Keratinocyte (primary cell): ENCODE measurements around the gene RHOBTB3. TPM values are rescaled to one million over a fixed set of nuclear protein-coding genes. Genes with fewer than 3 reads are reported as not detected.

Experiments
- DNase-seq: peaks from one replicate; pipeline ENCODE4 v3.0.0-alpha.2; 2011; ENCODE audit warnings: low read depth, missing footprints, low spot score
- FAIRE-seq: peaks from 2 replicates; lab custom pipeline; 2011; peaks lifted over from hg19 to GRCh38; lab: Jason Lieb, UNC
- H2AFZ ChIP-seq: 2 replicates; pipeline ENCODE4 v1.6.0; 2012; ENCODE audit warnings: low read length, control low read depth, inconsistent platforms; ENCODE audit not compliant: control insufficient read depth
- H3K27ac ChIP-seq: 2 replicates; pipeline ENCODE4 v1.5.1; 2011; ENCODE audit warnings: low read length; ENCODE audit not compliant: control insufficient read depth, insufficient read depth
- H3K27me3 ChIP-seq: 3 replicates; pipeline ENCODE4 v1.6.0; 2011; ENCODE audit warnings: low read length; ENCODE audit not compliant: control insufficient read depth, insufficient read depth; ENCODE audit errors: extremely low read depth
- H3K36me3 ChIP-seq, 2 experiments: 2 replicates in 1 of 2; 3 replicates in 1 of 2; pipeline ENCODE4 v1.5.1; 2011; ENCODE audit warnings: low read length in 2 of 2, mild to moderate bottlenecking in 1 of 2; ENCODE audit not compliant: control insufficient read depth in 2 of 2, insufficient read depth in 2 of 2; ENCODE audit errors: extremely low read depth in 1 of 2
- H3K4me1 ChIP-seq: 3 replicates; pipeline ENCODE4 v1.5.1; 2011; ENCODE audit warnings: low read length; ENCODE audit not compliant: control insufficient read depth, insufficient read depth; ENCODE audit errors: extremely low read depth
- H3K4me2 ChIP-seq: 3 replicates; pipeline ENCODE4 v1.6.0; 2011; ENCODE audit warnings: low read depth, low read length; ENCODE audit not compliant: control insufficient read depth, insufficient read depth; ENCODE audit errors: extremely low read depth
- H3K4me3 ChIP-seq, 3 experiments: fragments of 200-600 bp in 1 of 3; sonication (generic) in 1 of 3; 2 replicates in 2 of 3; 3 replicates in 1 of 3; pipeline ENCODE4 v1.5.1; 2011 to 2016; ENCODE audit warnings: low read length in 3 of 3, mild to moderate bottlenecking in 3 of 3, control low read depth in 2 of 3, inconsistent platforms in 1 of 3, low read depth in 1 of 3, mixed read lengths in 1 of 3, mixed run types in 1 of 3, moderate library complexity in 1 of 3; ENCODE audit not compliant: control insufficient read depth in 2 of 3, insufficient read depth in 2 of 3; ENCODE audit errors: extremely low read depth in 1 of 3
- H3K79me2 ChIP-seq: 2 replicates; pipeline ENCODE4 v1.6.0; 2012; ENCODE audit warnings: low read length; ENCODE audit not compliant: control insufficient read depth, insufficient read depth
- H3K9ac ChIP-seq: 3 replicates; pipeline ENCODE4 v1.6.0; 2011; ENCODE audit warnings: low read length; ENCODE audit not compliant: control insufficient read depth, insufficient read depth; ENCODE audit errors: extremely low read depth
- H3K9me1 ChIP-seq: 3 replicates; pipeline ENCODE4 v1.6.0; 2011; ENCODE audit warnings: low read length; ENCODE audit not compliant: control insufficient read depth, insufficient read depth; ENCODE audit errors: extremely low read depth
- H3K9me3 ChIP-seq: 2 replicates; pipeline ENCODE4 v1.5.1; 2012; ENCODE audit warnings: low read depth, low read length; ENCODE audit not compliant: control insufficient read depth
- H4K20me1 ChIP-seq: 3 replicates; pipeline ENCODE4 v1.6.0; 2011; ENCODE audit warnings: low read length; ENCODE audit not compliant: control insufficient read depth, insufficient read depth; ENCODE audit errors: extremely low read depth
- CTCF ChIP-seq, 3 experiments: IDR thresholded peaks in 1 of 3; conservative IDR thresholded peaks in 1 of 3; optimal IDR thresholded peaks in 1 of 3; 2 replicates in 2 of 3; 3 replicates in 1 of 3; pipeline versions ENCODE3 to v1.5.1; 2011; ENCODE audit warnings: low read length in 3 of 3, mild to moderate bottlenecking in 3 of 3, moderate library complexity in 2 of 3, control low read depth in 1 of 3, inconsistent platforms in 1 of 3; ENCODE audit not compliant: insufficient read depth in 2 of 3; ENCODE audit errors: extremely low read depth in 1 of 3
- EZH2 ChIP-seq: IDR thresholded peaks from one replicate; pipeline ENCODE4 v1.6.1; 2012; ENCODE audit warnings: inconsistent platforms, mild to moderate bottlenecking, low read length, moderate library complexity
- dilution Hi-C: fragments of 300-500 bp; cut with MboI; formaldehyde crosslinking; loops from one replicate; pipeline ENCODE4 v1.7.0; 2020; ENCODE audit warnings: low sequenced_read_pairs; ENCODE audit not compliant: extremely low pct_ligation_motif_present
- polyA plus RNA-seq, 5 experiments: library from polyadenylated mRNA; depleted of rRNA in 3 of 5; stranded (reverse) in 3 of 5; stranded (forward) in 1 of 5; unstranded in 1 of 5; fragments of >200 nt; gene quantifications; 1 replicate in 1 of 5; 2 replicates in 3 of 5; 3 replicates in 1 of 5; pipeline versions ENCODE4 v1.2.1 to v1.2.3, GENCODE V29; 2011 to 2012; ENCODE audit warnings: missing spikeins in 2 of 5, low read depth in 1 of 5, low replicate concordance in 1 of 5

Gene RHOBTB3
- polyA plus RNA-seq, 1 donor (not counting 4 experiments of a cell fraction or from before 2014, with no cell fraction given), result 4.7 TPM

- no peak overlapping the region for H3K9ac ChIP-seq
- dilution Hi-C loops, result no loop called here
These were observed 4.0 kb upstream of the RHOBTB3 start for GRCh38 chr5:95726811-95727763.

GRCh38 chr5:95727764-95728191, 3.4 kb upstream of the RHOBTB3 start:
- peak overlapping the region; percentile 80 for H2AFZ ChIP-seq
- H3K4me2 ChIP-seq, result peak overlapping the region; percentile 56
- DNase-seq, result no peak

More at GRCh38 chr5:95726811-95727763, 4.0 kb upstream of the RHOBTB3 start:
- FAIRE-seq (no peak), DNase-seq (no peak)
- TF ChIP-seq EZH2 (no peak), CTCF (optimal IDR thresholded peaks at IDR 0.05 in 1 of 3, IDR thresholded peaks at IDR 0.05 in 1 of 3, conservative IDR thresholded peaks at IDR 0.05 in 1 of 3; ENCODE audit: extremely low read depth in 1 of 3, insufficient read depth in 2 of 3, low read length in 3 of 3) (no peak)
- H3K79me2 ChIP-seq, result no peaks in the 10 kb centered on the region
- no peaks in the 10 kb centered on the region for H3K9me1 ChIP-seq
- no peak overlapping the region for H3K27ac ChIP-seq
- no peaks in the 10 kb centered on the region for H4K20me1 ChIP-seq
- no peak overlapping the region for H3K4me3 ChIP-seq
- H3K4me1 ChIP-seq, result peaks cover 23% of the 10 kb centered on the region
- H3K36me3 ChIP-seq, result no peaks in the 10 kb centered on the region
- no peaks in the 10 kb centered on the region for H3K27me3 ChIP-seq
- no peak overlapping the region for H2AFZ ChIP-seq
- no peaks in the 10 kb centered on the region for H3K9me3 ChIP-seq
- H3K4me2 ChIP-seq, result no peak overlapping the region

More at GRCh38 chr5:95727764-95728191, 3.4 kb upstream of the RHOBTB3 start:
- Histone ChIP-seq H3K9me3 (no peaks in the 10 kb centered on the region), H3K4me1 (peaks cover 24% of the 10 kb centered on the region), H3K9me1 (no peaks in the 10 kb centered on the region), H3K9ac (no peak overlapping the region), H4K20me1 (no peaks in the 10 kb centered on the region), H3K27ac (no peak overlapping the region), H3K36me3 (no peaks in the 10 kb centered on the region), H3K4me3 (no peak overlapping the region), H3K79me2 (no peaks in the 10 kb centered on the region), H3K27me3 (no peaks in the 10 kb centered on the region)
- dilution Hi-C loops, result no loop called here
- no peak for TF ChIP-seq CTCF (optimal IDR thresholded peaks at IDR 0.05 in 1 of 3, IDR thresholded peaks at IDR 0.05 in 1 of 3, conservative IDR thresholded peaks at IDR 0.05 in 1 of 3; ENCODE audit: extremely low read depth in 1 of 3, insufficient read depth in 2 of 3, low read length in 3 of 3)
- TF ChIP-seq EZH2, result no peak
- peak; percentile 44 for FAIRE-seq
